Activated naive CD4-positive, alpha-beta T cell treated with Interleukin-2 at 50 U/mL for 16 hours (primary cell): ENCODE data around the gene ZBTB17.
"Not testable (repeated sequence)": the region's sequence is repeated elsewhere in the genome, so short reads cannot be mapped to it uniquely, and the experiment has no call there.

Experiments
- DNase-seq: peaks from one replicate; pipeline ENCODE4 v3.0.0-alpha.2; 2020

ZBTB17 gene

DNA sequence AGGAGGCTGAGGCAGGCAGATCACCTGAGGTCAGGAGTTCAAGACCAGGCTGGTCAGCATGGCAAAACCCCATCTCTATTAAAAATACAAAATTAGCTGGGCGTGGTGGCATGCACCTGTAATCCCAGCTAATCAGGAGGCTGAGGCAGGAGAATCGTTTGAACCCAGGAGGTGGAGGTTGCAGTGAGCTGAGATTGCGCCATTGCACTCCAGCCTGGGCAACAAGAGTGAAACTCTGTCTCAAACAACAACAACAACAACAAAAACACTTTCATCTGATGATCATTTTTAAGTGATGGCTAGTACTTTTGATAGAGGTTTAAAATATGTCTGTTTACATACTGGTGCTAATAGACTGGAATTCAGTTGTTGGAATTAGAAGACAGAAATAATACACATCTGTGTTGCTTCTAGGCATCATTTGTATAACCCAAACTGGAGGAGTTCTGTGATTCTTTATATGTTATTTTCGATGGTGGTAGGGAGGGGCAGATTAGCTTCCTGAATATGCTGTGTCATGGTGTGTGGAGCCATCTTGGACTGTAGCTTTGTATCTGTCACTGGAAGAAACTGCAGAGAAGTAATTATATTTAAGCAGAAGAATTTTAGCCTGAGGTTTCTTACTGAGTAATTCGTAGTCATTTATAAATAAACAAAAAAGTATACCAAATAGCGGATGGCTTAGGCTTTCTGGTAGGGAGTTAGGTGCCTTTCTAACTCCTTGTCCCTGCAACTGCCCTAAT lies 82.9 kb downstream of the ZBTB17 start:
- DNase-seq, result not testable (repeated sequence)
